ENCODE results near the gene GNG10.
A peak's percentile ranks its signal among the peaks of the same experiment; 100 is the strongest.

GNG10 gene

DNA sequence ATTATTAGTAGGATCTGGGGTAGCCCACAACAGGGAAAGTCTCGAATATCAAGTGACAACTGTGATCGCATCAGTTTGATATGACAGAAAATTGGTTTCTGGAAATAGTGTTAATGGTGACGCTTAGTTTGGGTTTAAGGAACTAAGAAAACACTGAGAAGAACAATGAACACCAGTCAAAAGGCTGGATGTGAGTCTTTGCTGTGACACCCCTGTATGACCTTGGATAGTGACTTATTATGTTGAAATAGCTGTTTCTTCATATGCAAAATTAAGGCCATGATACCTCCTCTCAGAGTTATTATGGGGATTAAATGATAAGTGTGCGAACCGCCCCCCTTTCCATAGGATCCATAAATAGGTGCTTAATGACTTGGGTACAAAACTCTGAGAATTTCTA is 29.3 kb upstream of the GNG10 start:
- DNase-seq (ENCODE audit: low read depth) = peak; percentile 49
- peak overlapping the region; percentile 87 for H3K4me3 ChIP-seq (ENCODE audit: low read depth, low read length)
- TF ChIP-seq POLR2A (IDR thresholded peaks at IDR 0.05; ENCODE audit: extremely low read depth, insufficient read length) (no peak), MYC (IDR thresholded peaks at IDR 0.05; ENCODE audit: low read depth, low read length) (no peak)
- TF ChIP-seq, protein P1, sequence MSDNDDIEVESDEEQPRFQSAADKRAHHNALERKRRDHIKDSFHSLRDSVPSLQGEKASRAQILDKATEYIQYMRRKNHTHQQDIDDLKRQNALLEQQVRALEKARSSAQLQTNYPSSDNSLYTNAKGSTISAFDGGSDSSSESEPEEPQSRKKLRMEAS (IDR thresholded peaks at IDR 0.05; ENCODE audit: low read depth, low read length) = no peak

DNA sequence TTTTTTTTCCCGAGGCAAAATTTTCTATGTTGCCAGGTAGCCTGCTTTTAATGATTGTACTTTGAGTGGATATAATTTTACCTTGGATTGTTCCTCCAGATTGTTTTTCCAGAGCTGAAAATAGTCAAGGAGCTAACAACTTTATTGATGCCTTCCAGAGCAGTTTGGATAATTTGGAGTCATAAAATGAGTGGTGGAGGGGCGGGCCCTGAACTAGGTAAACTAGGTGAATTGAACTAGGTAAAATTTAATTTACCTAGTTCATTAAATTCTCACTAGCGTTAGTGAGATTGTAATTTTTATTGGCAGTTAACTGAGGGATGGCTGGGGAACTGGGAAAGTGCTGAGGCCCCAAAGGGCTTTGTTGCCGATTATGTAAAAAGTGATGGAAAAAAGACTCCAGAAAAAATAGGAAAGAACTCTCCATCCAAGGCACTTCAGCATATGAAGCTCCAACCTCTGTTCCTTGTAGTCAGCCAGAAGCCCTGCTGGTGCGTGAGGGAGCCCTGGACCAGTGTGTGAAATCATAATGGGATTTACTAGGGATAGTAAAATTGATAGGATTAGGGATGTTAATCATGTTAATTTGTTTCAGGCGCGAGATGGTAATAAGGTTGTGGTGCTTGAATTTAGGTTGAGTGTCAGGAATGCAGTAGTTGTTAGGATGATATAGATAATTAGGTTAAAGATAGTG is 28.6 kb upstream of the GNG10 start:
- DNase-seq (ENCODE audit: low read depth) = no peak
- TF ChIP-seq MYC (IDR thresholded peaks at IDR 0.05; ENCODE audit: low read depth, low read length) (no peak), POLR2A (IDR thresholded peaks at IDR 0.05; ENCODE audit: extremely low read depth, insufficient read length) (no peak)
- TF ChIP-seq, protein P1 (IDR thresholded peaks at IDR 0.05; ENCODE audit: low read depth, low read length) = no peak
- TF ChIP-seq, protein P2, sequence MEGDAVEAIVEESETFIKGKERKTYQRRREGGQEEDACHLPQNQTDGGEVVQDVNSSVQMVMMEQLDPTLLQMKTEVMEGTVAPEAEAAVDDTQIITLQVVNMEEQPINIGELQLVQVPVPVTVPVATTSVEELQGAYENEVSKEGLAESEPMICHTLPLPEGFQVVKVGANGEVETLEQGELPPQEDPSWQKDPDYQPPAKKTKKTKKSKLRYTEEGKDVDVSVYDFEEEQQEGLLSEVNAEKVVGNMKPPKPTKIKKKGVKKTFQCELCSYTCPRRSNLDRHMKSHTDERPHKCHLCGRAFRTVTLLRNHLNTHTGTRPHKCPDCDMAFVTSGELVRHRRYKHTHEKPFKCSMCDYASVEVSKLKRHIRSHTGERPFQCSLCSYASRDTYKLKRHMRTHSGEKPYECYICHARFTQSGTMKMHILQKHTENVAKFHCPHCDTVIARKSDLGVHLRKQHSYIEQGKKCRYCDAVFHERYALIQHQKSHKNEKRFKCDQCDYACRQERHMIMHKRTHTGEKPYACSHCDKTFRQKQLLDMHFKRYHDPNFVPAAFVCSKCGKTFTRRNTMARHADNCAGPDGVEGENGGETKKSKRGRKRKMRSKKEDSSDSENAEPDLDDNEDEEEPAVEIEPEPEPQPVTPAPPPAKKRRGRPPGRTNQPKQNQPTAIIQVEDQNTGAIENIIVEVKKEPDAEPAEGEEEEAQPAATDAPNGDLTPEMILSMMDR (IDR thresholded peaks at IDR 0.05; ENCODE audit: low read depth, low read length) = no peak
- peak overlapping the region; percentile 87 for H3K4me3 ChIP-seq (ENCODE audit: low read depth, low read length)

- no peak overlapping the region for H3K4me3 ChIP-seq (ENCODE audit: low read depth, low read length)
- TF ChIP-seq, protein P2 (IDR thresholded peaks at IDR 0.05; ENCODE audit: low read depth, low read length) = no peak
- TF ChIP-seq POLR2A (IDR thresholded peaks at IDR 0.05; ENCODE audit: extremely low read depth, insufficient read length) = no peak
- TF ChIP-seq, protein P1 (IDR thresholded peaks at IDR 0.05; ENCODE audit: low read depth, low read length) = no peak
- TF ChIP-seq MYC (IDR thresholded peaks at IDR 0.05; ENCODE audit: low read depth, low read length) = no peak
- no peak for DNase-seq (ENCODE audit: low read depth)
Observed at GRCh38 chr9:111633389-111633736, 28.0 kb upstream of the GNG10 start.

- H3K4me3 ChIP-seq (ENCODE audit: low read depth, low read length) = no peak overlapping the region
- no peak for DNase-seq (ENCODE audit: low read depth)
- TF ChIP-seq POLR2A (IDR thresholded peaks at IDR 0.05; ENCODE audit: extremely low read depth, insufficient read length) = no peak
- TF ChIP-seq, protein P2 (IDR thresholded peaks at IDR 0.05; ENCODE audit: low read depth, low read length) = no peak
- TF ChIP-seq MYC (IDR thresholded peaks at IDR 0.05; ENCODE audit: low read depth, low read length) = no peak
- TF ChIP-seq, protein P1 (IDR thresholded peaks at IDR 0.05; ENCODE audit: low read depth, low read length) = no peak
Observed at GRCh38 chr9:111634860-111635259, 26.5 kb upstream of the GNG10 start.

- TF ChIP-seq, protein P2 (IDR thresholded peaks at IDR 0.05; ENCODE audit: low read depth, low read length) = no peak
- TF ChIP-seq, protein P1 (IDR thresholded peaks at IDR 0.05; ENCODE audit: low read depth, low read length) = no peak
- TF ChIP-seq POLR2A (IDR thresholded peaks at IDR 0.05; ENCODE audit: extremely low read depth, insufficient read length) (no peak), MYC (IDR thresholded peaks at IDR 0.05; ENCODE audit: low read depth, low read length) (no peak)
- no peak for DNase-seq (ENCODE audit: low read depth)
- H3K4me3 ChIP-seq (ENCODE audit: low read depth, low read length) = no peak overlapping the region
Observed at GRCh38 chr9:111637421-111637950, 23.9 kb upstream of the GNG10 start.

- TF ChIP-seq, protein P2 (IDR thresholded peaks at IDR 0.05; ENCODE audit: low read depth, low read length) = no peak
- no peak for TF ChIP-seq POLR2A (IDR thresholded peaks at IDR 0.05; ENCODE audit: extremely low read depth, insufficient read length)
- TF ChIP-seq, protein P1 (IDR thresholded peaks at IDR 0.05; ENCODE audit: low read depth, low read length) = no peak
- TF ChIP-seq MYC (IDR thresholded peaks at IDR 0.05; ENCODE audit: low read depth, low read length) = no peak
- no peak overlapping the region for H3K4me3 ChIP-seq (ENCODE audit: low read depth, low read length)
- DNase-seq (ENCODE audit: low read depth) = no peak
Observed at GRCh38 chr9:111644195-111644772, 17.1 kb upstream of the GNG10 start.
